ENCODE measurements around the gene DCT.

DCT gene

GRCh38 chr13:94481941-94482340 lies 2.5 kb upstream of the DCT start:
- H3K4me3 ChIP-seq (ENCODE audit: low read depth, low read length) = no peak overlapping the region
- TF ChIP-seq CTCF (IDR thresholded peaks at IDR 0.05; ENCODE audit: borderline replicate concordance, insufficient read depth, low read depth, low read length) = no peak

GRCh38 chr13:94480672-94481145 lies 1.2 kb upstream of the DCT start:
- H3K4me3 ChIP-seq (ENCODE audit: low read depth, low read length) = no peak overlapping the region

GRCh38 chr13:94478913-94479312 lies 569 bp downstream of the DCT start:
- H3K4me3 ChIP-seq (ENCODE audit: low read depth, low read length) = no peak overlapping the region
- TF ChIP-seq CTCF (IDR thresholded peaks at IDR 0.05; ENCODE audit: borderline replicate concordance, insufficient read depth, low read depth, low read length) = no peak

More at GRCh38 chr13:94480672-94481145, 1.2 kb upstream of the DCT start:
- TF ChIP-seq CTCF (IDR thresholded peaks at IDR 0.05; ENCODE audit: borderline replicate concordance, insufficient read depth, low read depth, low read length) = no peak

- no peak overlapping the region for H3K4me3 ChIP-seq (ENCODE audit: low read depth, low read length)
- no peak for TF ChIP-seq CTCF (IDR thresholded peaks at IDR 0.05; ENCODE audit: borderline replicate concordance, insufficient read depth, low read depth, low read length)
Observed at GRCh38 chr13:94470126-94470525, 9.4 kb downstream of the DCT start.

- H3K4me3 ChIP-seq (ENCODE audit: low read depth, low read length) = no peak overlapping the region
- TF ChIP-seq CTCF (IDR thresholded peaks at IDR 0.05; ENCODE audit: borderline replicate concordance, insufficient read depth, low read depth, low read length) = no peak
Observed at GRCh38 chr13:94464771-94465170, 14.7 kb downstream of the DCT start.

GRCh38 chr13:94462670-94463069 lies 16.8 kb downstream of the DCT start:
- TF ChIP-seq CTCF (IDR thresholded peaks at IDR 0.05; ENCODE audit: borderline replicate concordance, insufficient read depth, low read depth, low read length) = no peak
- H3K4me3 ChIP-seq (ENCODE audit: low read depth, low read length) = no peak overlapping the region

- H3K4me3 ChIP-seq (ENCODE audit: low read depth, low read length) = no peak overlapping the region
- no peak for TF ChIP-seq CTCF (IDR thresholded peaks at IDR 0.05; ENCODE audit: borderline replicate concordance, insufficient read depth, low read depth, low read length)
Observed at GRCh38 chr13:94459116-94459515, 20.4 kb downstream of the DCT start.

Data from GM12875 (cell line).